ENCODE results near the gene GK. TPM values are rescaled to one million over a fixed set of nuclear protein-coding genes. Genes with fewer than 3 reads are reported as not detected.
"Not testable (repeated sequence)": the region's sequence is repeated elsewhere in the genome, so short reads cannot be mapped to it uniquely, and the experiment has no call there.

Gene GK
- total RNA-seq, 6 experiments from 2014 or later = 23.6 to 121 (median 73.2) TPM

DNA sequence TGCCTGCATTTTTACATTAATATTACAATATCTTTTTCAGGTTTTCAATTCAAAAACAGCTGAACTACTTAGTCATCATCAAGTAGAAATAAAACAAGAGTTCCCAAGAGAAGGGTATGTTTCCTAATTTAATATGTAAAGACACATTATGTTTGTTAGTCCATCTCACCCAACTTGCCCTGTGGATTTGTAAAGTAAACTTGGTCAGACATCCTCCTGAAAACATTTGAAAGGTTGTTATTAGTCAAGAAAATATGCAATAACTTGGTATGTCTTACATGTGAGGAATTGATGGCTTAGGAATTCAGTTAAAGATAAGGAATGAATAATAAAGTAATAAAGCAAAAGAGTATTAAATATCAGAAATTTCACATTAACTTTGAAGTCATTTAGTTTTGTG, 12.2 kb downstream of the GK start:
- ATAC-seq (no peak), DNase-seq (no peak)
- H3K27ac ChIP-seq = no peak overlapping the region
- peaks cover 0 to 10% (median 0%) of the 10 kb centered on the region in 4 donors for H3K36me3 ChIP-seq
- no peaks in the 10 kb centered on the region for H3K9me3 ChIP-seq
- TF ChIP-seq POLR2A (IDR thresholded peaks at IDR 0.05) (no peak), CTCF (IDR thresholded peaks at IDR 0.05) (no peak)
- H3K4me3 ChIP-seq = no peak overlapping the region
- intact Hi-C loops (cut with DNase I) = no loop called here
- no peaks in the 10 kb centered on the region for H3K4me1 ChIP-seq
- no peaks in the 10 kb centered on the region for H3K27me3 ChIP-seq

GRCh38 chrX:30666094-30666493, 12.9 kb downstream of the GK start:
- intact Hi-C loops (cut with DNase I) = no loop called here
- ATAC-seq = no peak
- no peak for DNase-seq
- whole genome bisulfite sequencing (ENCODE audit: insufficient coverage, low coverage, low lambda C conversion rate, missing lambda C conversion rate) = 55% methylated on average over 2 of the region's 2 CpGs
- TF ChIP-seq CTCF (IDR thresholded peaks at IDR 0.05) (no peak), POLR2A (IDR thresholded peaks at IDR 0.05) (no peak)
- Histone ChIP-seq H3K4me3 (no peak overlapping the region), H3K4me1 (no peaks in the 10 kb centered on the region), H3K9me3 (no peaks in the 10 kb centered on the region), H3K27me3 (no peaks in the 10 kb centered on the region), H3K27ac (no peak overlapping the region), H3K36me3 (peaks cover 0 to 10% (median 0%) of the 10 kb centered on the region in 4 donors)

DNA sequence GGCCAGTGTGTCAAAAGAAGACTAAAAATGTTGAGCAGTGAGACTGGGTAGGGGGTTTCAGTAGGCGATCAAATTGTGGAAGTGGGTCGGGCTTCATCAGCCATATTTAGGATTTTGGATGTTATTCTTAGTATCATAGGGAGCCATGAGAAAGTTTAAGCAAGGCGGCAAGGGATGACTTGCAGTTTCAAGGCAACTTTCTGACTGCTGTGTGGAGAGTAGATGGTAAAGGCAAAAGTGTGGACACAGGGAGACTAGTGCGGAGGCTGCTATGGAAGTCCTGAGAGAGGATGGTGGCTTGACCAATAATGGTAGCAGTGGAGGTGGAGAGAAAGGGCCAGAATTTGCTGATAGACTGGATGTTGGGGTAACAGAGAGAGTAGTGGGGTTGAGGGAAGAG, 15.4 kb downstream of the GK start:
- ATAC-seq (no peak), DNase-seq (no peak)
- intact Hi-C loops (cut with DNase I) = no loop called here
- TF ChIP-seq CTCF (IDR thresholded peaks at IDR 0.05) (no peak), POLR2A (IDR thresholded peaks at IDR 0.05) (no peak)
- Histone ChIP-seq H3K9me3 (no peaks in the 10 kb centered on the region), H3K27ac (no peak overlapping the region), H3K4me3 (no peak overlapping the region), H3K27me3 (no peaks in the 10 kb centered on the region), H3K4me1 (peaks cover 0 to 3% (median 0%) of the 10 kb centered on the region in 4 donors), H3K36me3 (peaks cover 0 to 10% (median 0%) of the 10 kb centered on the region in 4 donors)
- WGBS (ENCODE audit: insufficient coverage, low coverage, low lambda C conversion rate, missing lambda C conversion rate) = 87% methylated on average over 4 of the region's 4 CpGs

DNA sequence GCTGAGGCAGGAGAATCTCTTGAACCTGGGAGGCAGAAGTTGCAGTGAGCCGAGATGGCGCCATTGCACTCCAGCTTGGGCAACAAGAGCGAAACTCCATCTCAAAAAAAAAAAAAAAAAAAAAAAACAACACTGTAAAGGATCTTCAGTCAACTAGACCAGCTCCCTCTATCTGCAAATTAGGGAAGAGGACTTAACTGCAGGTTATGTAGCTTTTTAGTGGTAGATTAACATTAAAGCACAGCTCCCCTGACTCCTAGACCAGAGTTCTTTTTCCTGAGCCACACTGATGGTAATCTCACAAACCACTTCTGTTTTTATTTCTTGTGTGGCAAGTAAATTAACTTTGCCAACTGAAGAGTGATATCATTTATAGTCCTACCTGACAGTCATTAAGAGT, 18.0 kb downstream of the GK start:
- H3K27ac ChIP-seq; H3K4me3 ChIP-seq; H3K27me3 ChIP-seq; DNase-seq; H3K36me3 ChIP-seq; H3K9me3 ChIP-seq; intact Hi-C loops (cut with DNase I); H3K4me1 ChIP-seq; ATAC-seq: not testable (repeated sequence)
- 100% methylated on average over 1 of the region's 3 CpGs for WGBS (ENCODE audit: insufficient coverage, low coverage, low lambda C conversion rate, missing lambda C conversion rate)

- H3K36me3 ChIP-seq = peaks cover 0 to 6% (median 0%) of the 10 kb centered on the region in 4 donors
- H3K27me3 ChIP-seq = no peaks in the 10 kb centered on the region
- H3K27ac ChIP-seq = no peak overlapping the region
- intact Hi-C loops (cut with DNase I) = no loop called here
- WGBS (ENCODE audit: insufficient coverage, low coverage, low lambda C conversion rate, missing lambda C conversion rate) = 39% methylated on average over 4 of the region's 4 CpGs
- H3K4me3 ChIP-seq = no peak overlapping the region
- TF ChIP-seq POLR2A (IDR thresholded peaks at IDR 0.05) (no peak), CTCF (IDR thresholded peaks at IDR 0.05) (no peak)
- H3K9me3 ChIP-seq = no peaks in the 10 kb centered on the region
- no peak for DNase-seq
- peak in 1 of 4 donors; percentile 49 for ATAC-seq
- H3K4me1 ChIP-seq = peaks cover 0 to 3% (median 0%) of the 10 kb centered on the region in 4 donors
Observed at GRCh38 chrX:30673127-30673796, 20.0 kb downstream of the GK start.

All from right lobe of liver (tissue), 6 donors.